K562 (cell line): ENCODE measurements around the gene DOK3. TPM values are rescaled to one million over a fixed set of nuclear protein-coding genes. Genes with fewer than 3 reads are reported as not detected.

Experiments used
- ATAC-seq: fragments of 200-7000 bp; cut with Tn5 transposase; 3 replicates; pipeline ENCODE4 v1.9.1; 2020; ENCODE audit warnings: moderate library complexity
- BruUV-seq: library from RNA; stranded (reverse); fragments of 400-500 nt; replicated peaks from 2 replicates; lab custom pipeline; 2021; lab: Mats Ljungman, UMichigan
- CTCF ChIA-PET: fragments of 300-600 bp; formaldehyde crosslinking; extraction: SDS; loops from one replicate; lab custom pipeline; 2021; ENCODE audit warnings: low intra/inter-chr PET ratio; lab: Yijun Ruan, JAX
- POLR2A ChIA-PET: fragments of 300-600, 350-650 bp; sonication (Branson Sonifier 250); formaldehyde crosslinking; extraction: SDS; loops from one replicate; lab custom pipeline; 2021; ENCODE audit warnings: antibody characterized with exemption, inconsistent platforms; lab: Yijun Ruan, JAX
- DNase-seq, 4 experiments: peaks; one replicate each; pipeline versions ENCODE4 v3.0.0 to v3.0.0-alpha.2; 2011 to 2018; ENCODE audit warnings: low spot score in 3 of 4, mixed read lengths in 3 of 4; ENCODE audit errors: extremely low read depth in 1 of 4
- FAIRE-seq: peaks from 2 replicates; lab custom pipeline; 2011; peaks lifted over from hg19 to GRCh38; lab: Jason Lieb, UNC
- H2AFZ ChIP-seq: 2 replicates; pipeline ENCODE4 v1.6.0; 2011; ENCODE audit warnings: low read depth, low read length, control low read depth, inconsistent platforms
- H3K27ac ChIP-seq: fragments of 200-600 bp; 3 replicates; pipeline ENCODE4 v1.8.0; 2011; ENCODE audit warnings: low read depth, mild to moderate bottlenecking, control low read depth, inconsistent platforms, low read length, moderate library complexity, mixed read lengths; ENCODE audit errors: extremely low read depth
- H3K27me3 ChIP-seq, 2 experiments: fragments of 300-600 bp in 1 of 2; 2 replicates in 1 of 2; 3 replicates in 1 of 2; pipeline versions ENCODE4 v1.6.0 to v1.8.0; 2011; ENCODE audit warnings: inconsistent platforms in 2 of 2, low read length in 2 of 2, mild to moderate bottlenecking in 1 of 2, mixed read lengths in 1 of 2, moderate library complexity in 1 of 2; ENCODE audit not compliant: control insufficient read depth in 2 of 2, insufficient read depth in 2 of 2
- H3K36me3 ChIP-seq: fragments of 300-600 bp; 3 replicates; pipeline ENCODE4 v1.8.0; 2011; ENCODE audit warnings: mild to moderate bottlenecking, low read length, inconsistent platforms; ENCODE audit not compliant: control insufficient read depth, insufficient read depth
- H3K4me1 ChIP-seq, 2 experiments: fragments of 200-600 bp in 1 of 2; replicated peaks in 1 of 2; 2 replicates in 1 of 2; 3 replicates in 1 of 2; pipeline versions ENCODE4 v1.5.1 to v1.8.0; 2011; ENCODE audit warnings: inconsistent platforms in 2 of 2, low read length in 2 of 2, mild to moderate bottlenecking in 1 of 2, mixed read lengths in 1 of 2, moderate library complexity in 1 of 2; ENCODE audit not compliant: control insufficient read depth in 2 of 2, insufficient read depth in 2 of 2
- H3K4me2 ChIP-seq: 2 replicates; pipeline ENCODE4 v1.6.1; 2011; ENCODE audit warnings: low read length, control low read depth, inconsistent platforms, mixed read lengths; ENCODE audit not compliant: insufficient read depth
- H3K4me3 ChIP-seq: fragments of 200-600 bp; sonication (generic), shearing (Covaris generic); 2 replicates; pipeline ENCODE4 v1.5.1; 2016; ENCODE audit warnings: control low read depth, inconsistent platforms
- H3K79me2 ChIP-seq: fragments of 200-600 bp; 3 replicates; pipeline ENCODE4 v1.8.0; 2011; ENCODE audit warnings: low read length, inconsistent platforms; ENCODE audit not compliant: control insufficient read depth, insufficient read depth
- H3K9ac ChIP-seq, 2 experiments: 2 replicates each; pipeline versions ENCODE4 v1.6.0 to v1.6.1; 2011; ENCODE audit warnings: low read depth in 2 of 2, low read length in 2 of 2, control low read depth in 1 of 2, inconsistent platforms in 1 of 2, mild to moderate bottlenecking in 1 of 2, mixed read lengths in 1 of 2; ENCODE audit not compliant: insufficient read depth in 1 of 2
- H3K9me1 ChIP-seq: one replicate; pipeline ENCODE4 v1.6.0; 2011; ENCODE audit warnings: inconsistent platforms, mild to moderate bottlenecking, low read length, moderate library complexity; ENCODE audit not compliant: control insufficient read depth, insufficient read depth
- H3K9me3 ChIP-seq: replicated peaks from 2 replicates; pipeline ENCODE4 v1.5.1; 2011; ENCODE audit warnings: low read depth, low read length, inconsistent platforms; ENCODE audit not compliant: control insufficient read depth, insufficient read depth
- H4K20me1 ChIP-seq: replicated peaks from 2 replicates; pipeline ENCODE4 v1.6.1; 2011; ENCODE audit warnings: low read length, inconsistent platforms, mixed read lengths; ENCODE audit not compliant: control insufficient read depth, insufficient read depth
- ARID1B ChIP-seq: fragments of 450-650 bp; IDR thresholded peaks from 2 replicates; pipeline ENCODE4 v1.6.1; 2016; ENCODE audit warnings: antibody characterized with exemption, mild to moderate bottlenecking, inconsistent platforms
- E2F6 ChIP-seq, 2 experiments: IDR thresholded peaks; 2 replicates each; pipeline ENCODE4 v1.6.1; 2011; ENCODE audit warnings: borderline replicate concordance in 1 of 2, control low read depth in 1 of 2, low read depth in 1 of 2, low read length in 1 of 2, mild to moderate bottlenecking in 1 of 2, mixed read lengths in 1 of 2, moderate library complexity in 1 of 2; ENCODE audit not compliant: insufficient read depth in 1 of 2, insufficient read length in 1 of 2, poor library complexity in 1 of 2, severe bottlenecking in 1 of 2; ENCODE audit errors: extremely low read depth in 1 of 2
- FUS ChIP-seq: fragments of 200-400 bp; formaldehyde crosslinking; optimal IDR thresholded peaks from 2 replicates; pipeline ENCODE3; 2017; ENCODE audit warnings: low read depth, low read length
- GATA2 ChIP-seq: sonication (generic); formaldehyde crosslinking; IDR thresholded peaks from 2 replicates; pipeline ENCODE4 v1.4.0; 2020; ENCODE audit warnings: mild to moderate bottlenecking, missing genetic modification reagents
- KAT2B ChIP-seq: IDR thresholded peaks from one replicate; pipeline ENCODE4 v1.6.1; 2012; ENCODE audit warnings: low read depth, mild to moderate bottlenecking, control low read depth, inconsistent platforms, low read length, moderate library complexity
- LEF1 ChIP-seq: fragments of 450-650 bp; IDR thresholded peaks from 2 replicates; pipeline ENCODE4 v1.6.1; 2016; ENCODE audit warnings: mild to moderate bottlenecking
- POLR2H ChIP-seq: IDR thresholded peaks from 2 replicates; pipeline ENCODE4 v1.6.1; 2016; ENCODE audit warnings: missing genetic modification characterization, low read depth, mild to moderate bottlenecking, control low read depth, missing compliant biosample characterization, moderate library complexity
- RBFOX2 ChIP-seq: fragments of 200-400 bp; formaldehyde crosslinking; IDR thresholded peaks from 2 replicates; pipeline ENCODE4 v1.6.1; 2017; ENCODE audit warnings: low read depth, mild to moderate bottlenecking, low read length, moderate library complexity
- SAFB ChIP-seq: fragments of 200-400 bp; formaldehyde crosslinking; IDR thresholded peaks from 2 replicates; pipeline ENCODE4 v1.6.1; 2017; ENCODE audit warnings: low read depth, low read length, borderline replicate concordance
- SIN3A ChIP-seq, 2 experiments: fragments of 150-350 bp in 1 of 2; IDR thresholded peaks; 2 replicates each; pipeline ENCODE4 v1.6.1; 2011 to 2016; ENCODE audit warnings: borderline replicate concordance in 2 of 2, low read depth in 2 of 2, low read length in 2 of 2, mild to moderate bottlenecking in 2 of 2, moderate library complexity in 2 of 2; ENCODE audit not compliant: control insufficient read depth in 1 of 2
- SMARCE1 ChIP-seq: fragments of 450-650 bp; IDR thresholded peaks from 2 replicates; pipeline ENCODE4 v1.7.1; 2016; ENCODE audit warnings: mild to moderate bottlenecking
- TGIF2 ChIP-seq: sonication (generic); formaldehyde crosslinking; IDR thresholded peaks from 2 replicates; pipeline ENCODE4 v1.8.1; 2022; ENCODE audit warnings: mild to moderate bottlenecking, missing genetic modification reagents, moderate library complexity
- U2AF2 ChIP-seq: fragments of 200-400 bp; formaldehyde crosslinking; optimal IDR thresholded peaks from 2 replicates; pipeline ENCODE3; 2017; ENCODE audit warnings: low read depth, mild to moderate bottlenecking, low read length
- ZNF165 ChIP-seq: fragments of 250-450 bp; sonication (Bioruptor Pico); IDR thresholded peaks from 2 replicates; pipeline ENCODE4 v1.4.0; 2020; ENCODE audit warnings: borderline replicate concordance
- ZNF23 ChIP-seq: fragments of 250-450 bp; sonication (Bioruptor Pico); IDR thresholded peaks from 2 replicates; pipeline ENCODE4 v1.4.0; 2020; ENCODE audit warnings: mild to moderate bottlenecking
- ZNF316 ChIP-seq: fragments of 450-650 bp; IDR thresholded peaks from 2 replicates; pipeline ENCODE4 v1.6.1; 2016
- ZNF41 ChIP-seq: fragments of 250-450 bp; sonication (Bioruptor Pico); conservative IDR thresholded peaks from 2 replicates; pipeline ENCODE4 v1.4.0; 2020; ENCODE audit warnings: mild to moderate bottlenecking
- ZNF655 ChIP-seq: fragments of 250-450 bp; sonication (Bioruptor Pico); IDR thresholded peaks from 2 replicates; pipeline ENCODE4 v1.5.0; 2021
- WGBS: fragments of 100-300 bp; shearing (Covaris generic); methylation state at CpG from one replicate; pipeline ENCODE4 v1.1.6; 2016; ENCODE audit warnings: low coverage, mixed read lengths; ENCODE audit not compliant: insufficient coverage; ENCODE audit errors: missing lambda C conversion rate; 5-methylcytosine and 5-hydroxymethylcytosine counted together
- in situ Hi-C: fragments of 300-500 bp; cut with MboI; formaldehyde crosslinking; loops from 4 replicates; pipeline ENCODE4 v1.15.0; 2018; ENCODE audit warnings: inconsistent platforms, mixed read lengths
- intact Hi-C: fragments of 100-400 bp; cut with micrococcal nuclease; formaldehyde crosslinking; loops from 2 replicates; pipeline ENCODE4 v1.14.2; 2022
- polyA plus RNA-seq, 8 experiments: library from polyadenylated mRNA; depleted of rRNA in 4 of 8; stranded (reverse) in 5 of 8; unstranded in 3 of 8; fragments of >200 nt; fragmentation: Nextera tagmentation in 2 of 8; fragmentation: Illumina TruSeq in 1 of 8; extraction: Ambion mirVana in 2 of 8; extraction: Trizol in 1 of 8; gene quantifications; 2 replicates each; pipeline versions ENCODE4 v1.2.1 to v1.2.3, GENCODE V29; 2011 to 2014; ENCODE audit warnings: inconsistent platforms in 1 of 8, missing spikeins in 1 of 8
- total RNA-seq, 7 experiments: library from RNA; depleted of rRNA in 6 of 7; stranded (reverse); fragments of >200 nt in 6 of 7; fragmentation: Illumina TruSeq in 2 of 7; extraction: Trizol in 2 of 7; gene quantifications; 2 replicates each; pipeline versions ENCODE4 v1.2.1 to v1.2.3, GENCODE V29; 2011 to 2021; ENCODE audit warnings: low replicate concordance in 1 of 7

Gene DOK3
- total and polyA plus RNA-seq, 9 of the 15 experiments (the other 6 are each of a cell fraction or from before 2014, with no cell fraction given) = 1.3 to 23.0 (median 8.0) TPM

DNA sequence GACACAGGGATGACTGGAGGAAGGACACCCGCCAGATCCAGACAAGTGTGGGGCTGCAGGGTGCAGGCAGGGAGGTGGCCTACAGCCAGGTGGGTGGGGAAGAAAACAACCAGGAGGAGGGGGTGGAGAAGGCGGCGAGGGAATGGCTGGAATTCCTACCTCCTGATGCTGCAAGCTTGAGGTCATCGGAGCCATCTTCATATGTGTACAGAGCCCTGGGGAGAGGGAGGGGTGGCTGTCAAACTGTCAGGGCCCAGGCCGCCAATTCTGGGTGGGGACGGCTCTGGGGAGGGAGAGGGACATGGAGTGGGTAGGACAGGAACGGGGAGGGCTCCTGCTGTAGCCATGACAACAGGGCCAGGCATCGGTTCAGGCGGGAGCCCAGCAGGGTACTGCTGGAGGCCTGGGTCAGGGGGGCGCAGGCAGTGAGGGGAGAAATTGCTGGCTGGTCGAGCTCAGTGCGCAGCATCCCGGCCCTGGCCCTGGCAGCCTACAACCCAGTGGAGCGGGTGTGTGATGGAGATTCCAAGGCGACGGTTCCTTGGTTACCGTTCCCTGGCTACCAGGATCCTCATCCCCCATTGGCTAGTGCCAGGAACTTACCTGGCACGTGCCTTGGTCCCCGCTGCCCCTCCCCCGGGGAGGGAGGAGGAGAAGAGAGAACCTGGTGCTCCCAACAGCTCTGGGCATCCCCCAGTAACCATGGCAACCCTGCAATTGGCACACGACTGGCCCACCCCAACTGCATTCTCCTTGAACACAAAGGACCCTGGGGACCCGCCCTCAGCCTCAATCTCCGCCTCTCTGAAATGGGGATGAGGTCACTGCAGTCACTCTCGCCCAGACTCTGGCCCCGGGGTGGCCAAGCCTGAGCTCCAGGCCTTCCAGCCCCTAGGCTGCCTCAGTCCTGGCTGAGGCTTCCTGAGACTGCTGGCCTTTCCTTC is 40.7 kb downstream of the DOK3 start:
- CTCF ChIA-PET = no interaction called here
- H3K36me3 ChIP-seq = peaks cover 57% of the 10 kb centered on the region; the same call in 2 of the 3 replicates
- no peak for FAIRE-seq
- H3K9ac ChIP-seq = peak overlapping the region in 1 of 2 experiments; percentile 22; a peak in 2 of 4 replicates
- POLR2A ChIA-PET = interaction anchor here (0.5 to 2.3 kb wide), 4 partner anchors 9 to 21 kb away, joined by 3 to 9 read pairs (median 4); no protein-coding TSS in a partner anchor
- H3K27me3 ChIP-seq = no peaks in the 10 kb centered on the region
- in situ Hi-C loops = no loop called here
- peaks cover 36% of the 10 kb centered on the region for H3K79me2 ChIP-seq
- BruUV-seq = no TSS peak
- no peak overlapping the region for H3K4me2 ChIP-seq
- intact Hi-C loops = no loop called here
- 83% methylated on average over 20 of the region's 25 CpGs for WGBS
- no peak overlapping the region for H2AFZ ChIP-seq
- H3K27ac ChIP-seq = no peak overlapping the region
- H3K9me1 ChIP-seq = no peaks in the 10 kb centered on the region
- peak in 2 of 4 experiments; percentile 43 to 45 for DNase-seq
- no peak overlapping the region for H3K4me3 ChIP-seq
- H3K9me3 ChIP-seq = peaks cover 4% of the 10 kb centered on the region
- ATAC-seq = no peak
- no peaks in the 10 kb centered on the region; the same call in 1 of the 2 replicates for H4K20me1 ChIP-seq
- peaks cover 2 to 44% of the 10 kb centered on the region in 2 experiments for H3K4me1 ChIP-seq
- TF ChIP-seq ZNF655 (CRISPR knock-in tag) (no peak), ZNF316 (no peak), E2F6 (IDR thresholded peaks at IDR 0.05; ENCODE audit: borderline replicate concordance in 1 of 2, extremely low read depth in 1 of 2, insufficient read depth in 1 of 2, insufficient read length in 1 of 2, low read depth in 1 of 2, low read length in 1 of 2, poor library complexity in 1 of 2, severe bottlenecking in 1 of 2) (no peak), SMARCE1 (no peak), GATA2 (CRISPR knock-in tag) (no peak), ZNF165 (CRISPR knock-in tag) (no peak), RBFOX2 (peak; percentile 45; the same call in 1 of the 2 replicates), SAFB (no peak), U2AF2 (no peak), POLR2H (no peak), SIN3A (IDR thresholded peaks at IDR 0.05; ENCODE audit: borderline replicate concordance in 2 of 2, control insufficient read depth in 1 of 2, low read depth in 2 of 2, low read length in 2 of 2) (no peak), KAT2B (no peak), ARID1B (no peak), ZNF41 (CRISPR knock-in tag) (no peak), LEF1 (no peak), ZNF23 (CRISPR knock-in tag) (no peak), TGIF2 (CRISPR knock-in tag) (no peak), FUS (no peak)
